DOHH2 (cell line): ENCODE data around the gene SPATA6.

Experiments
- H3F3A ChIP-seq: fragments of 200-600 bp; sonication (generic), shearing (Covaris generic); 2 replicates; pipeline ENCODE4 v1.6.0; 2016; ENCODE audit warnings: antibody characterized with exemption, mild to moderate bottlenecking; ENCODE audit not compliant: control insufficient read depth, insufficient read depth
- H3K27ac ChIP-seq: fragments of 200-600 bp; sonication (generic); 2 replicates; pipeline ENCODE4 v1.5.1; 2014; ENCODE audit warnings: low read depth, mild to moderate bottlenecking, low read length, moderate library complexity
- H3K27me3 ChIP-seq: fragments of 200-600 bp; sonication (generic); 2 replicates; pipeline ENCODE4 v1.6.1; 2014; ENCODE audit warnings: mild to moderate bottlenecking, low read length, mixed read lengths; ENCODE audit not compliant: control insufficient read depth
- H3K36me3 ChIP-seq: fragments of 200-600 bp; sonication (generic); 2 replicates; pipeline ENCODE4 v1.6.1; 2014; ENCODE audit warnings: mild to moderate bottlenecking, low read length, moderate library complexity, mixed read lengths; ENCODE audit not compliant: control insufficient read depth
- H3K4me1 ChIP-seq: fragments of 200-600 bp; sonication (generic); 2 replicates; pipeline ENCODE4 v1.6.1; 2014; ENCODE audit warnings: mild to moderate bottlenecking, low read length, mixed read lengths; ENCODE audit not compliant: control insufficient read depth
- H3K4me2 ChIP-seq: fragments of 200-600 bp; sonication (generic); 2 replicates; pipeline ENCODE4 v1.6.0; 2014; ENCODE audit warnings: mild to moderate bottlenecking, low read length, moderate library complexity
- H3K4me3 ChIP-seq: fragments of 200-600 bp; sonication (generic); 2 replicates; pipeline ENCODE4 v1.5.1; 2014; ENCODE audit warnings: mild to moderate bottlenecking, low read length, mixed read lengths
- H3K79me2 ChIP-seq: fragments of 200-600 bp; sonication (generic); 2 replicates; pipeline ENCODE4 v1.6.1; 2014; ENCODE audit warnings: mild to moderate bottlenecking, low read length, mixed read lengths; ENCODE audit not compliant: control insufficient read depth
- H3K9me2 ChIP-seq: fragments of 200-600 bp; sonication (generic); replicated peaks from 2 replicates; pipeline ENCODE4 v1.6.1; 2014; ENCODE audit warnings: mild to moderate bottlenecking, low read length, mixed read lengths; ENCODE audit not compliant: control insufficient read depth
- H3K9me3 ChIP-seq: fragments of 200-600 bp; sonication (generic); 2 replicates; pipeline ENCODE4 v1.6.1; 2014; ENCODE audit warnings: antibody characterized with exemption, low read length, mixed read lengths; ENCODE audit not compliant: control insufficient read depth, insufficient read depth
- H4K20me1 ChIP-seq: fragments of 200-600 bp; sonication (generic); 2 replicates; pipeline ENCODE4 v1.6.0; 2014; ENCODE audit warnings: low read depth, mild to moderate bottlenecking, antibody characterized with exemption, low read length, moderate library complexity; ENCODE audit not compliant: control insufficient read depth, insufficient read depth
- EZH2phosphoT487 ChIP-seq: fragments of 200-600 bp; sonication (generic); IDR thresholded peaks from 2 replicates; pipeline ENCODE4 v1.6.1; 2017; ENCODE audit warnings: borderline replicate concordance, mild to moderate bottlenecking, antibody characterized with exemption, low read length, moderate library complexity, mixed read lengths
- TF ChIP-seq, protein P1 (sequence below): fragments of 200-600 bp; sonication (generic); IDR thresholded peaks from one replicate; pipeline ENCODE4 v1.5.1; 2014; ENCODE audit warnings: antibody characterized with exemption, mild to moderate bottlenecking, low read depth, low read length; ENCODE audit not compliant: poor library complexity, severe bottlenecking

SPATA6 gene

DNA sequence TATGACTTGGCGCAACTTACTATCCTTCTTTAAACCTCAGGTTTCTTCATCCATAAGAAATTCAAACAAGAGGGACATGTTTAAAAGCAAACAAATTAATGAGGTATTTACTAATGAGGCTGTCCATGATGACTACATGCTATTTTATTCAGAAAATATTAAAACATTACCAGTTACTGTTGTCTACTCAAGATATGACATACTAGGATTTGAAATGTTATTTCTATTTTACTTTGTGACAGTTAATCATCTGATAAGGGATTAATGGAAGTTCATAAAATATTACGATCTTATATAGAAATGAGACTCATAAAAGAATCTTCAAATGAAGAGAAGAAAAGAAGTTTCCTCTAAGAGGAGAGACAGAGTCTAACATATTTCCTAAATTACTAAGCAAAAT, 80.1 kb downstream of the SPATA6 start:
- Histone ChIP-seq H3K36me3 (no peaks in the 10 kb centered on the region), H3K9me3 (no peaks in the 10 kb centered on the region), H3K27ac (no peak overlapping the region), H3K4me1 (no peaks in the 10 kb centered on the region), H3K4me2 (no peak overlapping the region), H3K4me3 (no peak overlapping the region), H3K9me2 (no peaks in the 10 kb centered on the region), H4K20me1 (no peaks in the 10 kb centered on the region), H3K27me3 (no peaks in the 10 kb centered on the region), H3F3A (no peaks in the 10 kb centered on the region), H3K79me2 (no peaks in the 10 kb centered on the region)
- TF ChIP-seq, protein P1, sequence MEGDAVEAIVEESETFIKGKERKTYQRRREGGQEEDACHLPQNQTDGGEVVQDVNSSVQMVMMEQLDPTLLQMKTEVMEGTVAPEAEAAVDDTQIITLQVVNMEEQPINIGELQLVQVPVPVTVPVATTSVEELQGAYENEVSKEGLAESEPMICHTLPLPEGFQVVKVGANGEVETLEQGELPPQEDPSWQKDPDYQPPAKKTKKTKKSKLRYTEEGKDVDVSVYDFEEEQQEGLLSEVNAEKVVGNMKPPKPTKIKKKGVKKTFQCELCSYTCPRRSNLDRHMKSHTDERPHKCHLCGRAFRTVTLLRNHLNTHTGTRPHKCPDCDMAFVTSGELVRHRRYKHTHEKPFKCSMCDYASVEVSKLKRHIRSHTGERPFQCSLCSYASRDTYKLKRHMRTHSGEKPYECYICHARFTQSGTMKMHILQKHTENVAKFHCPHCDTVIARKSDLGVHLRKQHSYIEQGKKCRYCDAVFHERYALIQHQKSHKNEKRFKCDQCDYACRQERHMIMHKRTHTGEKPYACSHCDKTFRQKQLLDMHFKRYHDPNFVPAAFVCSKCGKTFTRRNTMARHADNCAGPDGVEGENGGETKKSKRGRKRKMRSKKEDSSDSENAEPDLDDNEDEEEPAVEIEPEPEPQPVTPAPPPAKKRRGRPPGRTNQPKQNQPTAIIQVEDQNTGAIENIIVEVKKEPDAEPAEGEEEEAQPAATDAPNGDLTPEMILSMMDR: no peak
- TF ChIP-seq EZH2phosphoT487: no peak

DNA sequence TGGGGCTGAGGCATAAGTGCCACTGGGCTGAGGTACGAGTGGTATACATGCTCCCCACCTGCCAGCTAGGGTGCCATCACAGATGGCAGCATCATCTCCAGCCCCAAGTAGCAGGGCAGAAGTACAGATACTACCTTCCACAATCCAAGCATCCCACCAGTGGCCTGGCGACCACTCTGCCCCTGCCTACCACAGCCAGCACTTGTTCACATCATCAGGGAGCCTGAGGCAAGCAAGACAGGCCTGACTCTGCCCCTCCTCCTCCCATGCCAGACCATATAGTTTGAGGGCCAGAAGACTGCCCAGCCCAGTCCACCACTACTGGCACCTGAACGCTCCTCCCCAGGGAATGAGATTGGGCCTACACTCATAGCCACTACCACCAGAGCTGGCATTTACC, 84.6 kb downstream of the SPATA6 start:
- H3K9me2 ChIP-seq: no peaks in the 10 kb centered on the region
- no peaks in the 10 kb centered on the region for H3K9me3 ChIP-seq
- H3K4me1 ChIP-seq: no peaks in the 10 kb centered on the region
- H3K79me2 ChIP-seq: no peaks in the 10 kb centered on the region
- H4K20me1 ChIP-seq: no peaks in the 10 kb centered on the region
- TF ChIP-seq EZH2phosphoT487: no peak
- TF ChIP-seq, protein P1: no peak
- no peak overlapping the region for H3K27ac ChIP-seq
- no peak overlapping the region for H3K4me2 ChIP-seq
- H3K4me3 ChIP-seq: no peak overlapping the region
- H3F3A ChIP-seq: no peaks in the 10 kb centered on the region
- no peaks in the 10 kb centered on the region for H3K27me3 ChIP-seq
- no peaks in the 10 kb centered on the region for H3K36me3 ChIP-seq

DNA sequence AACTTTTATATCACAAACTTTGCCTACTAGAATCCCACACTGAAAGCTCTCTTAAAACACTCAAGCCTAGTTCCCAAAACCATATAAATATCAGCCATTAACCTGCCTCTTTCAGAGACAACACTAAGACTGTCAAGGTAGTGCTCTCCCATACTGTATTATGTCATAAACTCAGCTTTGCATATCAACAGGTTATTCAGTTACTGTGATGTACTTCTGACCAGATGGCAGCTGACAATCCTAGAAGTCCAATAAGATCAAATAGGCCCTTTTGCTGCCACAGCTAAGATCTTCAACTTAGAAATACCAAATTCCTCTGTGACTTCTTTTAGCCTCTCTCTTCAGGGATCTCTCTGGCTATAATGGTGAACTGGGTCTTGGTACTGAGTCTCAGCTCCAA, 97.2 kb downstream of the SPATA6 start:
- Histone ChIP-seq H3K79me2 (no peaks in the 10 kb centered on the region), H3K27ac (no peak overlapping the region), H3F3A (no peaks in the 10 kb centered on the region), H3K9me3 (no peaks in the 10 kb centered on the region; the same call in 1 of the 2 replicates), H3K4me1 (no peaks in the 10 kb centered on the region), H3K4me3 (no peak overlapping the region), H3K36me3 (no peaks in the 10 kb centered on the region), H3K9me2 (no peaks in the 10 kb centered on the region), H4K20me1 (no peaks in the 10 kb centered on the region), H3K4me2 (no peak overlapping the region), H3K27me3 (no peaks in the 10 kb centered on the region)
- no peak for TF ChIP-seq EZH2phosphoT487
- TF ChIP-seq, protein P1: no peak

DNA sequence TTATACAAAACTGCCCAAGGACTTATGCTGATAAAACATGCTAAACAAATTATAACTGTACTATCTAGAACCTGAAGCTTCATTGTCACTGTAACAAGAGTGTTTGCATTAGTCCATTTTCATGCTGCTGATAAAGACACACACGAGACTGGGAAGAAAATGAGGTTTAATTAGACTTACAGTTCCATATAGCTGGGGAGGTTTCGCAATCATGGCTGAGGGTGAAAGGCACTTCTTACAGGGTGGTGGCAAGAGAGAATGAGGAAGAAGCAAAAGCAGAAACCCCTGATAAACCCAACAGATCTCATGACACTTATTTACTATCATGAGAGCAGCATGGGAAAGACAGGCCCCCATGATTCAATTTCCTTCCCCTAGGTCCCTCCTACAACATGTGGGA, 100.4 kb downstream of the SPATA6 start:
- H3K27me3 ChIP-seq: no peaks in the 10 kb centered on the region
- H3K36me3 ChIP-seq: no peaks in the 10 kb centered on the region
- no peaks in the 10 kb centered on the region; the same call in 1 of the 2 replicates for H3K9me3 ChIP-seq
- H4K20me1 ChIP-seq: no peaks in the 10 kb centered on the region
- no peak overlapping the region for H3K27ac ChIP-seq
- no peaks in the 10 kb centered on the region for H3K4me1 ChIP-seq
- H3K9me2 ChIP-seq: no peaks in the 10 kb centered on the region
- TF ChIP-seq EZH2phosphoT487: no peak
- TF ChIP-seq, protein P1: no peak
- H3K4me3 ChIP-seq: no peak overlapping the region
- H3F3A ChIP-seq: no peaks in the 10 kb centered on the region
- H3K4me2 ChIP-seq: no peak overlapping the region
- no peaks in the 10 kb centered on the region for H3K79me2 ChIP-seq
